Esophagus squamous epithelium (tissue), 4 donors: ENCODE results near the gene AIP.
A peak's percentile ranks its signal among the peaks of the same experiment; 100 is the strongest.

Experiments used
- CTCF ChIP-seq, 6 experiments: fragments of 450-650 bp in 4 of 6; fragments of 200-600 bp in 2 of 6; sonication (generic) in 2 of 6; IDR thresholded peaks; one replicate each; pipeline ENCODE4 v1.5.1; 2016 to 2019; ENCODE audit warnings: antibody characterized with exemption in 6 of 6, mild to moderate bottlenecking in 4 of 6, moderate library complexity in 4 of 6
- POLR2A ChIP-seq, 4 donors: fragments of 450-650 bp; IDR thresholded peaks; one replicate each; pipeline ENCODE4 v1.6.1; 2017; ENCODE audit warnings: antibody characterized with exemption in 4 of 4, mild to moderate bottlenecking in 4 of 4, moderate library complexity in 3 of 4

GRCh38 chr11:67469508-67469811 is 13.4 kb upstream of the AIP start:
- TF ChIP-seq CTCF (IDR thresholded peaks at IDR 0.05) (peak in 1 of 6 experiments; percentile 2), POLR2A (IDR thresholded peaks at IDR 0.05) (no peak)
